HepG2 (cell line): ENCODE results near the gene RETREG2. TPM values are rescaled to one million over a fixed set of nuclear protein-coding genes. Genes with fewer than 3 reads are reported as not detected.

Source experiments
- ATF2 ChIP-seq: sonication (generic); formaldehyde crosslinking; IDR thresholded peaks from 2 replicates; pipeline ENCODE4 v1.4.0; 2020; ENCODE audit warnings: missing genetic modification reagents
- CEBPB ChIP-seq: IDR thresholded peaks from 2 replicates; pipeline ENCODE4 v1.6.1; 2011; ENCODE audit warnings: low read depth, low read length, improper control_type of control experiment, borderline replicate concordance
- CHCHD3 ChIP-seq: sonication (generic); formaldehyde crosslinking; IDR thresholded peaks from 2 replicates; pipeline ENCODE4 v1.8.0; 2022; ENCODE audit warnings: mild to moderate bottlenecking, missing genetic modification reagents, moderate library complexity
- GABPB1 ChIP-seq: IDR thresholded peaks from 2 replicates; pipeline ENCODE4 v1.6.1; 2016; ENCODE audit warnings: mild to moderate bottlenecking, missing genetic modification reagents, moderate library complexity, missing compliant biosample characterization
- GATAD2A ChIP-seq: IDR thresholded peaks from 2 replicates; pipeline ENCODE4 v1.6.1; 2016
- HOXD1 ChIP-seq: sonication (generic); formaldehyde crosslinking; IDR thresholded peaks from 2 replicates; pipeline ENCODE4 v1.5.0; 2020; ENCODE audit warnings: missing genetic modification reagents
- KLF13 ChIP-seq: sonication (generic); formaldehyde crosslinking; IDR thresholded peaks from 2 replicates; pipeline ENCODE4 v1.4.0; 2020; ENCODE audit warnings: mild to moderate bottlenecking, missing genetic modification reagents
- MATR3 ChIP-seq: sonication (generic); formaldehyde crosslinking; IDR thresholded peaks from 2 replicates; pipeline ENCODE4 v1.4.0; 2020; ENCODE audit warnings: missing genetic modification reagents
- SMYD3 ChIP-seq: sonication (generic); formaldehyde crosslinking; IDR thresholded peaks from 2 replicates; pipeline ENCODE4 v1.8.1; 2023; ENCODE audit warnings: mild to moderate bottlenecking, missing genetic modification reagents
- SNAI1 ChIP-seq: sonication (generic); formaldehyde crosslinking; IDR thresholded peaks from 2 replicates; pipeline ENCODE4 v1.5.0; 2020; ENCODE audit warnings: mild to moderate bottlenecking, missing genetic modification reagents, borderline replicate concordance
- ZKSCAN5 ChIP-seq: sonication (generic); formaldehyde crosslinking; IDR thresholded peaks from 2 replicates; pipeline ENCODE4 v1.5.1; 2020; ENCODE audit warnings: mild to moderate bottlenecking, missing genetic modification reagents
- ZNF124 ChIP-seq: sonication (generic); formaldehyde crosslinking; IDR thresholded peaks from 2 replicates; pipeline ENCODE4 v1.4.0; 2020; ENCODE audit warnings: missing genetic modification reagents
- ZNF232 ChIP-seq: sonication (generic); formaldehyde crosslinking; IDR thresholded peaks from 2 replicates; pipeline ENCODE4 v1.4.0; 2020; ENCODE audit warnings: missing genetic modification reagents, borderline replicate concordance
- ZNF407 ChIP-seq: sonication (generic); formaldehyde crosslinking; IDR thresholded peaks from one replicate; pipeline ENCODE4 v1.5.1; 2020; ENCODE audit warnings: mild to moderate bottlenecking, missing genetic modification reagents; ENCODE audit errors: not compliant biosample characterization
- ZNF597 ChIP-seq: sonication (generic); formaldehyde crosslinking; IDR thresholded peaks from 2 replicates; pipeline ENCODE4 v1.5.0; 2020; ENCODE audit warnings: missing genetic modification reagents
- ZNF672 ChIP-seq: sonication (generic); formaldehyde crosslinking; IDR thresholded peaks from 2 replicates; pipeline ENCODE4 v1.8.1; 2022; ENCODE audit warnings: missing genetic modification reagents
- ZNF710 ChIP-seq: sonication (generic); formaldehyde crosslinking; IDR thresholded peaks from 2 replicates; pipeline ENCODE4 v1.5.0; 2020; ENCODE audit warnings: mild to moderate bottlenecking, missing genetic modification reagents, borderline replicate concordance
- polyA plus RNA-seq, 8 experiments: library from polyadenylated mRNA; depleted of rRNA in 3 of 8; stranded (reverse) in 7 of 8; unstranded in 1 of 8; fragments of >200 nt; fragmentation: Illumina TruSeq in 4 of 8; extraction: Trizol in 4 of 8; gene quantifications; 2 replicates each; pipeline versions ENCODE4 v1.2.1 to v1.2.3, GENCODE V29; 2011 to 2016; ENCODE audit warnings: low read depth in 4 of 8, missing spikeins in 1 of 8, mixed read lengths in 1 of 8; ENCODE audit not compliant: insufficient read depth in 1 of 8
- total RNA-seq, 5 experiments: library from RNA; depleted of rRNA; stranded (reverse); fragments of >200 nt; fragmentation: Illumina TruSeq; extraction: Trizol; gene quantifications; 2 replicates each; pipeline ENCODE4 v1.2.3, GENCODE V29; 2016; ENCODE audit warnings: low read depth in 1 of 5

The RETREG2 gene
- total and polyA plus RNA-seq, 2 of the 13 experiments (the other 11 are each of a cell fraction or from before 2014, with no cell fraction given) = 86.0 to 134 TPM

GRCh38 chr2:219177552-219178376, at the start of gene RETREG2 (continued):
- TF ChIP-seq ZNF407 (CRISPR knock-in tag) (no peak), ZNF672 (CRISPR knock-in tag) (no peak), SMYD3 (no peak), ZNF232 (CRISPR knock-in tag) (no peak), ZNF597 (no peak), ZNF710 (CRISPR knock-in tag) (peak; percentile 83), GABPB1 (CRISPR knock-in tag) (peak; percentile 93), SNAI1 (peak; percentile 95), ZNF124 (CRISPR knock-in tag) (no peak), HOXD1 (CRISPR knock-in tag) (peak; percentile 28; the same call in 1 of the 2 replicates), ATF2 (CRISPR knock-in tag) (peak; percentile 73), MATR3 (no peak), GATAD2A (CRISPR knock-in tag) (peak; percentile 40), CHCHD3 (CRISPR knock-in tag) (0 out of 2 replicates have a peak, but pooled peaks have one; percentile 24), ZKSCAN5 (CRISPR knock-in tag) (no peak; the same call in 1 of the 2 replicates), KLF13 (CRISPR knock-in tag) (peak; percentile 68; the same call in 1 of the 2 replicates), CEBPB (no peak; the same call in 1 of the 2 replicates)
